Stimulated activated memory B cell treated with anti-CD40 and anti-IgM and Interleukin-4, amounts not matched to agents 10 μg/mL and 1 μg/mL and 100 μg/mL, for 72 hours (primary cell): ENCODE results near the gene CCDC88C.
A peak's percentile ranks its signal among the peaks of the same experiment; 100 is the strongest.

Experiments
- ATAC-seq: fragments of 150-1000 bp; cut with Tn5 transposase; 2 replicates; pipeline ENCODE4 v1.10.0; 2021
- H3K27ac Mint-ChIP-seq: one replicate; pipeline ENCODE4 v1.8.0; 2022; ENCODE audit warnings: mild to moderate bottlenecking, mixed read lengths
- H3K27me3 Mint-ChIP-seq: one replicate; pipeline ENCODE4 v1.8.0; 2022; ENCODE audit warnings: mixed read lengths
- H3K36me3 Mint-ChIP-seq: one replicate; pipeline ENCODE4 v1.8.0; 2022; ENCODE audit warnings: mixed read lengths
- H3K4me1 Mint-ChIP-seq: one replicate; pipeline ENCODE4 v1.8.0; 2022; ENCODE audit warnings: mixed read lengths
- H3K4me3 Mint-ChIP-seq: one replicate; pipeline ENCODE4 v1.8.0; 2022; ENCODE audit warnings: mild to moderate bottlenecking, moderate library complexity, mixed read lengths
- H3K9me3 Mint-ChIP-seq: one replicate; pipeline ENCODE4 v1.8.0; 2022; ENCODE audit warnings: mixed read lengths

Gene CCDC88C

GRCh38 chr14:91372671-91373495 is 44.7 kb downstream of the CCDC88C start:
- Mint-ChIP-seq H3K9me3 (no peaks in the 10 kb centered on the region), H3K36me3 (peaks cover 12% of the 10 kb centered on the region), H3K4me1 (peaks cover 100% of the 10 kb centered on the region), H3K27me3 (no peaks in the 10 kb centered on the region), H3K4me3 (peak overlapping the region; percentile 62), H3K27ac (peak overlapping the region; percentile 94)
- peak; percentile 53 for ATAC-seq

GRCh38 chr14:91371990-91372375 is 45.6 kb downstream of the CCDC88C start:
- Mint-ChIP-seq H3K4me3 (peak overlapping the region; percentile 71), H3K27me3 (no peaks in the 10 kb centered on the region), H3K27ac (peak overlapping the region; percentile 94), H3K4me1 (peaks cover 100% of the 10 kb centered on the region), H3K36me3 (peaks cover 10% of the 10 kb centered on the region), H3K9me3 (no peaks in the 10 kb centered on the region)
- no peak for ATAC-seq

- Mint-ChIP-seq H3K36me3 (peaks cover 10% of the 10 kb centered on the region), H3K27me3 (no peaks in the 10 kb centered on the region), H3K27ac (peak overlapping the region; percentile 94), H3K9me3 (no peaks in the 10 kb centered on the region), H3K4me3 (peak overlapping the region; percentile 7), H3K4me1 (peaks cover 100% of the 10 kb centered on the region)
- no peak for ATAC-seq
These were observed 46.3 kb downstream of the CCDC88C start for GRCh38 chr14:91371011-91371989.

- Mint-ChIP-seq H3K4me3 (peak overlapping the region; percentile 24), H3K27me3 (no peaks in the 10 kb centered on the region), H3K9me3 (no peaks in the 10 kb centered on the region), H3K4me1 (peaks cover 100% of the 10 kb centered on the region), H3K27ac (peak overlapping the region; percentile 94), H3K36me3 (peaks cover 6% of the 10 kb centered on the region)
- ATAC-seq: no peak
These were observed 47.8 kb downstream of the CCDC88C start for GRCh38 chr14:91369628-91370445.

GRCh38 chr14:91368776-91369416 is 48.7 kb downstream of the CCDC88C start:
- H3K4me1 Mint-ChIP-seq: peaks cover 100% of the 10 kb centered on the region
- ATAC-seq: no peak
- H3K4me3 Mint-ChIP-seq: no peak overlapping the region
- H3K9me3 Mint-ChIP-seq: no peaks in the 10 kb centered on the region
- H3K27me3 Mint-ChIP-seq: no peaks in the 10 kb centered on the region
- peak overlapping the region; percentile 94 for H3K27ac Mint-ChIP-seq
- no peaks in the 10 kb centered on the region for H3K36me3 Mint-ChIP-seq

- Mint-ChIP-seq H3K36me3 (no peaks in the 10 kb centered on the region), H3K4me1 (peaks cover 90% of the 10 kb centered on the region), H3K9me3 (no peaks in the 10 kb centered on the region), H3K4me3 (peak overlapping the region; percentile 61), H3K27me3 (no peaks in the 10 kb centered on the region), H3K27ac (peak overlapping the region; percentile 94)
- peak; percentile 89 for ATAC-seq
These were observed 50.1 kb downstream of the CCDC88C start for GRCh38 chr14:91367173-91368171.

GRCh38 chr14:91366749-91367148 is 50.9 kb downstream of the CCDC88C start:
- Mint-ChIP-seq H3K4me1 (peaks cover 83% of the 10 kb centered on the region), H3K9me3 (no peaks in the 10 kb centered on the region), H3K36me3 (no peaks in the 10 kb centered on the region), H3K27me3 (no peaks in the 10 kb centered on the region), H3K4me3 (peak overlapping the region; percentile 61), H3K27ac (peak overlapping the region; percentile 94)
- no peak for ATAC-seq

GRCh38 chr14:91365552-91365951 is 52.1 kb downstream of the CCDC88C start:
- Mint-ChIP-seq H3K36me3 (no peaks in the 10 kb centered on the region), H3K9me3 (no peaks in the 10 kb centered on the region), H3K27ac (peak overlapping the region; percentile 94), H3K4me1 (peaks cover 74% of the 10 kb centered on the region), H3K4me3 (no peak overlapping the region), H3K27me3 (no peaks in the 10 kb centered on the region)
- ATAC-seq: no peak

- Mint-ChIP-seq H3K36me3 (no peaks in the 10 kb centered on the region), H3K4me1 (peaks cover 72% of the 10 kb centered on the region), H3K9me3 (no peaks in the 10 kb centered on the region), H3K27me3 (no peaks in the 10 kb centered on the region), H3K4me3 (peak overlapping the region; percentile 51), H3K27ac (peak overlapping the region; percentile 94)
- no peak for ATAC-seq
These were observed 52.9 kb downstream of the CCDC88C start for GRCh38 chr14:91364524-91365270.

GRCh38 chr14:91363776-91364523 is 53.7 kb downstream of the CCDC88C start:
- Mint-ChIP-seq H3K4me1 (peaks cover 71% of the 10 kb centered on the region), H3K27ac (peak overlapping the region; percentile 94), H3K9me3 (no peaks in the 10 kb centered on the region), H3K4me3 (peak overlapping the region; percentile 51), H3K36me3 (peaks cover 7% of the 10 kb centered on the region), H3K27me3 (no peaks in the 10 kb centered on the region)
- peak; percentile 84 for ATAC-seq

- H3K27me3 Mint-ChIP-seq: no peaks in the 10 kb centered on the region
- H3K36me3 Mint-ChIP-seq: peaks cover 24% of the 10 kb centered on the region
- ATAC-seq: no peak
- H3K4me3 Mint-ChIP-seq: no peak overlapping the region
- no peak overlapping the region for H3K27ac Mint-ChIP-seq
- H3K4me1 Mint-ChIP-seq: peaks cover 59% of the 10 kb centered on the region
- H3K9me3 Mint-ChIP-seq: no peaks in the 10 kb centered on the region
These were observed 56.3 kb downstream of the CCDC88C start for GRCh38 chr14:91361233-91361811.
